ENCODE data around the gene DCAF8.
"Not testable (repeated sequence)": the region's sequence is repeated elsewhere in the genome, so short reads cannot be mapped to it uniquely, and the experiment has no call there.

The DCAF8 gene

DNA sequence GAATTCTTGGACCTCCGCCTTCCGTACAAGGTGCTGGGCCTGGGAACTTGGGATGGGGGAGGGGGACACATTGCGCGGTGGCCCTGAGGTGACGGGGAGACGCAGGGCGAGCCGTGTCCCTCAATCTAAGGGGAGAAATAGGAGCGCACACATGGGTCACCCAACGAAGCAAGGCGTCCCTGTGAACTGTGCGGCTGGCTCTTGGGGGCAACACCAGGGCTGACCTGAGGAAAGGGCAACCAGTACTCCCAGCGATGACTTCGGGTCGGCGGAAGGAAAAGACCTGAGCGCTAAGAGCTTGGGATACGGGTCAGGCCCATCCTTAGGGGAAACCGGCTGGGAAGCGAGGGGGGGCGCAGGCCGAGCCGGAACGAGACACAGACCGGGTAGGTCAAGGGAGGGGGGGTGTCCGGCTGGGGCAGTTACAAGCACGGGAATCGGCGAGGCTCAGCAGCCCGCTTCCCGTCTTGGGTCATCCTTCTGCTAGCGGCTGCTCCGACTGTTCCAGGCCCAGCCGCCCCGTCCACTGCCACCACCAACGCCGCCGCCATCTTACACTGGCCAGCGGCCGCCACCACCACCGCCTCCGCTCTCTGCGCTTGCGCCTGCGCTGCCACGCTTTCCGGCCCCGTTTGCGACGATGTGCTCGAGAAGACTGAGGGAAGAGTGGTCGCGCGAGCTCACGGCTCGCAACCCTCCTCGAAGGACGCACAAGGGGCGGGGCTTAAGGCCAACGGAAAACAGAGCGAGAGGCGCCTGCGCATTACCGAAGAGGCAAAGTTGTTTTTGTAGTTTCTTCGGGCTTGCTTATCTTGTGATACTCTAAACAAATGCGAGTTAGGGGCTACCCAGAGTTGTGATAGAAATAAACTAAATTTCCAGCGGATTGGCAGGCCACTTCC, at the start of gene DCAF8:
TSS of gene DCAF8 (minus strand) at position 657 of the 902 bp plus-strand sequence. CDS start 18,541 bp downstream, outside the sequence.
- peak; percentile 84 to 97 for DNase-seq

DNA sequence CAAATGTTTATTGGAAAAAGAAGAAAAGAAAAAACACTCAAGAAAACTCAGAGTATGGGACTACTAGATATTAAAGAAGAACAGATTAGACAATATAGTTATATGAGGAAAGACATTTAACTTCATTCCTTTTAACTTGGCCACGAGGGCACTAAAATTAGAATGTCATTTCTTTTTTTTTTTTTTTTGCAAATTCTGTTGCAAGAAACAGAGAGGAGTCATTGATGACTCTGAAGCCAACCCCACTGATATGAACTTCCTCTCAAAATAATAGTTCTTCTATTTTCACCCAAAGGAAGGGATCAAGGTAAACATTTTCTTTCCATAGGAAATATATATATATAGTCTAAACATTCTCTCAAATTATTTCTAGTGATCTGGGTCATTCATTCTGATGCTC, 47.2 kb upstream of the DCAF8 start:
- no peak for DNase-seq

DNA sequence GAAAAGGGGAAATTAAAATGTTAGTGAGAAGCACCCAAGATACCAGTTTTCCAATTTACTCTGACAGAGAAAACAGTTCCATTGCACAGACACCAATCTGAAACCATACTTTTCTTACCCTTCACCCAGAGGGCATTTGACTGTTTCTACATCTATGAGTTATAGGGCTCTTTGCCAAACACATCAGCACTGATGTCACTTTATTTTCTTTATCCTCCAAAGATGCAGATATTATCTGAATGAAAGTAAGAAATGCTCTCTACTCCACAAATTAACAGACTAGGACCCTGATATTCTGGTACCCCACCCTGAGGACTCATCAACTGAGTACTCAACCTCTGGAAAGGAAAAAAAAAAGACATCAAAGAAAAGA, 46.8 kb upstream of the DCAF8 start:
- DNase-seq, result no peak

DNA sequence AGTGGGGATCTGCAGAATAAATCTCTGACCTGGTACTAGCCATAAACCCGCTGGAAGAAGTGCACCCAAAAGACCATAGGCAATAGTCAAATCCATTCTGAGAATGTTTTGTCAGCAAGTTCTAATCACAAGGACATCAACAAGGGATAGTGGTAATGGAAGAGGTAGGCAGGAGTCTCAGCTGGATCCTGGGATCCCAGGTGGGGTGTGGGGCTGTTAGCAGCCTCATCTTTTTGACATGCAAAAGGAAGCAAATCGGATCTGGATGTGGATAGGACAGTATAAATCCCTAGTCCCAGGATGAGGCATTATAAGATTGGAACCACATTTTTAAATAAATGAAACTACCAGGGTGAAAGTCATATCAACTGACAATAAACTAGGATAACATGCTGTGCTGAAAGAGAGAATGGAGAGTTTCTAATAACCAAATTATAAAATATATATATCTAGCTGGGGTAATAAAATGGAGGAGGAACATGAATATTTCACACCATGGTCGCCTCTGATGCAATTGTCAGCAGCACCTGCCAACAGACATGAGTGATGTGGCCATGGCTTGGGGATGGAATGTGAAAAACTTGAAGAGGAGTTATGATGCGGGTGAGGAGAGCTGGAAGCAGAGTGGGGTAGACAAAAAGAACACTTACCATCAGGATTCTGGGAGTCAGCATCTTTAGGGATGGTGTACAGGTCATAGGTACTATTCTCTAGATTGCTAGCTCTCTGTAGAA, 46.3 kb upstream of the DCAF8 start:
- no peak for DNase-seq

DNA sequence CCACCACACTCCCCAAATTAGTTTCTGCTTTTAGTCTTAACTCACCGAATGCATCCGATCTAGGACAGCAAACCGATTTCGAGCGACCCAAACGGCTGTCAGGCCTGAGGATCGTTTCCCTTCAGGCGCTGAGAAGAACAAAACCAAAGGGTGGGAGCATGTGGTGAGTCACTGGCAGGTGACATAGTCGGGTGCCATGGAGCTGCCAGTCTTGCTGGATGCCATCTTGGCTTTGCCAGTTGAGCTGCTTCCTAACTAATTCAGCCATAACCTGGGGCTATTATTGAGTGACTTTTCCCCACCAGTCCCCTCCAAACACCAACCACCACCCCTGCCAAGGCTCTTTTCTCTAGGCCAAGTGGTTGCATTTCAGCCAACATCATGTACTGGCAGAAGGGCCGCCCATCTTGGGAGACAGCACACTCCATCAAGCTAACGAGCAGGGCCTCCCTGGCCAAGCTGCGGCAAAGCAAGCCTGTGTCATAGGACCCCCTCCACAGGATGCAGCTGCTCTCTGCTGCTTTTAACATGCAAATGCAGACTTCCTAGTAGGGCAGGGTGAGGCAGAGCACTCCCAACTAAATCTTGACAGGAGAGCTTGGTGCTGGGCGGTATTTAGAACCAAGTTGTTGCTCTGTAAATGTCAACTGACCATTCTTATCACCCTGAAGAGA, 44.9 kb upstream of the DCAF8 start:
- no peak for DNase-seq

DNA sequence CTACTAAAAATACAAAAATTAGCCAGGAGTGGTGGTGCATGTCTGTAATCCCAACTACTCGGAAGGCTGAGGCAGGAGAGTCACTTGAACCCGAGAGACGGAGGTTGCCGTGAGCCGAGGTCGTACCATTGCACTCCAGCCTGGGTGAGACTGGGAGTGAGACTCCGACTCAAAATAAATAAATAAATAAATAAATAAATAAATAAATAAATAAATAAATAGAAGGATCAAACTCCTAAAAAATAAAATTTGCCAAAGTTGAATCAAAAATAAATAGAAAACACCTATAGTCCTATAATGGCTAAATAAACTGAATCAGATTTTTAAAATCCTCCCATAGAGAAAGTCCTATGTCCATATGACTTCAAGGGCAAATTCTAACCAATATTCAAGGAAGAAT, 37.8 kb upstream of the DCAF8 start:
- no peak for DNase-seq

DNA sequence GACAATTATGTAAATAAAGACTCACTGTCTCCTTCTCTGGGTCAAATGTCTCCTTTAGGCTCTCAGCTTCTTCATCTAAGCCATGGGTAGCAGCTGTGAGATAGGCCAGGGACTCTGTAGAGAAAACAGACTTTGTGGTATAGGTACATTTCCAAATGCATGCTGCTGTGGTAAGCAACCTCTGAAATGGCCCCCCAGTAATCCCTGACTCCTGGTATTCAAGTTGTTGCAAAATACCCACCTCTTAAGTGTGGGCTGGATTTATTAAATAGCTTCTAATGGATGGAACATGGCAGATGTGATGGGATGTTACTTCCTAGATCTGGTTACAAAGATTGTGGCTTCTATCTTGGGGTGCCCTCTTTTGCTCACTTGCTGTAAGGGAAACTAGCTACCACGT, 33.7 kb upstream of the DCAF8 start:
- DNase-seq, result no peak

DNA sequence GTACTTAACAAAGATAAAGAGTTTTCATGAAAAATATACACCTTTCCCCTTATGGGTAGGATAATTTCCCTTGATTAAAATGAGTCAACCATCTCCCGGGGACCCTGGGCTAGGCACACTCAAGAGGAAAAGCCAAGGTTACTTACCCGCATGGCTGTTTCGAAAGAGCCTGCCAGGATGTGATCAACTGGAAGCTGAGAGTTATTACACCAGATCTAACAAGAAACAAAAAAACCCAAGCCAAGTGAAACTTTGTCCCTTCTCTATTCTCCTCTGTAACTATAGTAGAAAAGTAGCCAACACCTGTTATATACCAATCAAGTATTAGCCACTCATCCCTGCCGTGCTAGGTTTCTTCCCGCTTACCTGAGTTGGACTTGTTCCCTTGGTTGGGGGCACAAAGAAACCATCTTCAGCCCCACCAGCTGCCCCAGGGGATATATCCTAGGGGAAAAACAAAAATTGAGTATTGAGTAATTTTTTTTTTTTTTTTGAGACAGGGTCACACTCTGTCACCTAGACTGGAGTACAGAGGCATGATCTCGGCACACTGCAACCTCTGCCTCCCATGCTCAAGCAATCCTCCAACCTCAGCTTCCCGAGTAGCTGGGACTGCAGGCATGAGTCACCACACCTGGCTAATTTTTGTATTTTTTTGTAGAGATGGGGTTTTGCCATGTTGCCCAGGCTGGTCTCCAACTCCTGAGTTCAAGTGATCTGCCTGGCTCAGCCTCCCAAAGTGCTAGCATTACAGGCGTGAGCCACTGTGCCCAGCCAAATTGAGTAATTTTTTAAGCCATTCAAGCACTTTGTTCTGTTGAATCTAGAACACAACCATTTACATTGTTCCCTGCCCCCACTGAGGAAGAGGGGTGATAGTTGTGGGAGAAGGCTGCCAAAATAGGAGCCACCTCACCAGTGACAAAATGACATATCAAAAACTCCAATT, 30.9 kb upstream of the DCAF8 start:
- DNase-seq, result no peak

DNA sequence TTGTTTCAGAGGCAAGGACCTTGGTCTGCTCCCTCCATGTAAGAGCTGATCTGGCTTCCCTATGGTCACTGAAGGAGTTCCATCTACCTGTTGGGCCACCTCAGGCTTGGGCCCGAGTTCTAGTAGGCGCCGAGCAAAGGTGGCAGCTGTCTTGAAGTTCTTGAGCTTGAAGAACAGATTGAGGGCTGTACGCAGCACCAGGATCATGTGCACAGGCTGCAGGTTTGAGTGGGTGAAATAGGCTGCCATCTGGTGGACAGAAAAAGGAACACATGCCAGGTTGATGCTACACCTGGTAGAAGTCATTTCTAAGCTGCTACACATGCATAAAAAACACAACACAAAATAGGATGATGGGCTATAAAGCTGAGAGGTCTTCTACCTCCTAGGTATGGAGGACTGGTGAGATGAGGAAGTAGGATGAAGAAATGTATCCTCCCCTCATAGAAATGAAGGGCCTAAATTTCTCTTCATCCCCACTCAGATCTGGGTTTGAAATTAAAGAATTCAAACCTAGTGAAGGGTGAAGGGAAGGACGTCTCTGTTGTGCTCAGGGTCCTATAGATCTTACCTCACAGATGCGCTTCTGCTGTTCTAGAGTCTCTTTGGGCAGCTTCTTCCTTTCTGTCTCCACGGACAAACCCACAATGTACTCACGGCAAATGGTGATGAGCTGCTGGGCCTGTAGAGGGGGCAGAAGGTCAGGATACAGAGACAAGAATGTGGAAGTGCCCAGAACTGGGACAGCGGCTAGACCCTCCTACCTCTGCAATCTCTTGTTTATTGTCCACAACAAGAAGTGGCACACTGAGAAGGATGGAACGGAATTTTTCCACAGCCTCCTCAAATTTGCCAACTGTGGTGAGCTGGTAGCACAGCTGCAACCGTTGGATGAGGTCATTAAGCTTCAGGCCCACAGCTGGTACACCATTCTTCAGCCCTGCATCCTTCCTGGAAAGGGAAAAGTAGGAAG, 29.2 kb upstream of the DCAF8 start:
- DNase-seq, result peak; percentile 2 to 52

DNA sequence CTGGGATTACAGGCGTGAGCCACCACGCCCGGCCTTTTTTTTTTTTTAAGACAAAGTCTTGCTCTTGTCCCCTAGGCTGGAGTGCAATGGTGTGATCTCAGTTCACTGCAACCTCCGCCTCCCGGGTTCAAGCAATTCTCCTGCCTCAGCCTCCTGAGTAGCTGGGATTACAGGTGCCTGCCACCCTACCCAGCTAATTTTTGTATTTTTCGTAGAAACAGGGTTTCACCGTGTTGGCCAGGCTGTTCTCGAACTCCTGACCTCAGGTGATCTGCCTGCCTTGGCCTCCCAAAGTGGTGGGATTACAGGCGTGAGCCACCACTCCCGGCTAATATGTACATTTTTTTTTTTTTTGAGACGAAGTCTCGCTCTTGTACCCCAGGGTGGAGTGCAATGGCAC, 25.4 kb upstream of the DCAF8 start:
- not testable (repeated sequence) for DNase-seq

DNA sequence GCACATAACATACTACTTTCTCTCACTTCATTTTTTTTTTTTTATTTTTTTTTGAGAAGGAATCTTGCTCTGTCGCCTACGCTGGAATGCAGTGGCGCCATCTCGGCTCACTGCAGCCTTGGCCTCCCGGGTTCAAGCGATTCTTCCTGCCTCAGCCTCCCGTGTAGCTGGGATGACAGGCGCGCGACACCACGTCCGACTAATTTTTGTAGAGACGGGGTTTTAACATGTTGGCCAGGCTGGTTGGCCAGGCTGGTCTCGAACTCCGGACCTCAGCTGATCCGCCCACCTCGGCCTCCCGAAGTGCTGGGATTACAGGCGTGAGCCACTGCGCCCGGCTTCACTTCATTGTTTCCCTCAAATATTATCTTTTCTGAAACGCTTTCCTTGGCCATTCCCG, 23.2 kb upstream of the DCAF8 start:
- no peak for DNase-seq

DNA sequence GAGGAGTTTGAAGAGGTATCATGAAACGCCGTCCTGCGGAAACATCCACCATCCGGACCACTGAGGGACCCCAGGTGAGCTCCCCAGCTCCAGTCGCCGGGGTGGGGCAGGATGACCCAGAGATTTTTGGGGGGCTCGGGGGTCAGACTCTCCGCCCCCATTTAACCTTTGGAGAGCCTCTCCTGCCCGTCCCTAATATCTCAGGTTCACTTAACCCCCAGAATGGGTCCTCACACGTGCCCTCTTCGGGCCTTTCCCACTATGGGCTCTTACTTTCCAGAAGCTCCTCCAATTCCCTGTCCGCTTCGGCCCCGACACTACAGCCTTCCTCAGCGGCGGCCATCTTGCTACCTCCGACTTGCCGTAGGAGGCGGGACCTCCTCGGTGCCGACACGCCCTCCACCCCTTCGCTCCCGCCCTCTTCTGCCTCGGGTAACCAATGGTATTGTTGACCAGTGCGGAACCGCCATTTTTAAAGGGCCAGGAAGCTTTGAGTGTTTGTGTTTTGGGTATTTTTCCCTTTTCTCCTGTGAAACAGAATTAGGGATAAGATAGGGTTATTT, 22.5 kb upstream of the DCAF8 start, which contains the start of gene PEX19:
TSS of gene PEX19 (minus strand) at position 352 of the 563 bp plus-strand sequence. CDS start at position 343, 9 bp downstream.
- peak; percentile 77 to 84 for DNase-seq

DNA sequence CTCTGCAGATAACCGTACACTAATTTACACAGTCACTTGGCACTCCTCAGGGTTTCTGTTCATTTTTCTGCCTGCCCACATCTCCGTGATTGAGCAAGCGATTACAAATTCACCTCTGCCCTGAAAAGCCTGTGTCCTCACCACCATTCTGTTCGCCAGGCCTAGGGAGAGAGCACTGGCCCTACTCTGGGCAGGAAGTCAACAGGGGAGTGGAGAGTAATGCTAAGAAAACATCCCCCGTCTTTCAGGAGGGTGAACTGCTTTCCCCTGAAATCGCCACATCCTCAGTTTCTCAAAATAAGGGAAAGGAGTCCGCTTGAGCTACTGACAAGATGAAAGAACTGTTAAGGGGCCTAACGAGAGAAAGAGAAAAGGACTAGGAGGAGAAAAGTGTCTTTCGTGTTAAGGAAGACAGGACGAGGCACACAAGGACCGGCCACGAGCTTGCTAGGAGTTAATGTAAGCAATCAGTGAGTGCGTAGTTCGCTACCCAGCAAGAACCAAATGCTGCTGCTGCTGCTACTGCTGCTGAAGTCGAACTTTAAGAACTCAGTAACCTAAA, 22.0 kb upstream of the DCAF8 start:
- DNase-seq, result peak in 1 of 2 donors; percentile 39

DNA sequence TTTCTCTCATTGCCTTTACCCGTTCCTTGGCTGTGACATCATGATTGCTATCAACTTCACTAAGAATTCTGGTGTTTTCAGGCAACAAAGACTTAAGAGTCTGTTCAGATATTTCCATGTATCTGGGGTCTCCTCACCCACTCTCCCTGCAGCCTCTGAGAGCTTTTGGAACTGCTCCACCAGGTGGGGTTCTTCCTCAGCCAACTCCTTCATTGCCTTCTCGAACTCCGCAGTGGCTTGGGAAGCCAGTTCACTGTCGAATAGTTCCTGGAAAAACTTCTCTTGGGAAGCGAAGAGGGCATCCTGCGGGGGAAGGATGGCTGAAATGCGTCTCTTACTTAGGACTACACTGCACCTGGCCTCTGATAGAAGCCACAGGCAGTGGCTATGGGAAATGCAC, 20.5 kb upstream of the DCAF8 start:
- DNase-seq, result no peak

DNA sequence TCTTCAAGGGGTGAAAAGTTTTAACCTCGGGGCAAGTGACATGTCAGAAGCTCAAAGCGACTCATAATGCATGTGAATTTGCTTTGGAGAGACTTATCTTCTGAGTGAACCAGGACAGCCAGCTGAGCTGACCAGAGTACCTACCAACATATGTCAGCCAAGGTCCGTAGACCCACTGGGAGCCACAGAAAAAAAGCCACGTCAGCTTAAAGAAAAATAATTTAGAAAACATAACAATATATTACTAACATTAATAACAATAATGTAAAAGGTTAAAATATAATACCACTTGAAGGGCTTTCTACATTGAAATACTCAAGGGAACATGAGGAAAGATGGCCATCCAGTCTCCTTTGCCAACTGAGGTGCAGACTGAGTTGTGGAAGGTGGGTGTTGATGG, 15.6 kb upstream of the DCAF8 start:
- DNase-seq, result no peak

DNA sequence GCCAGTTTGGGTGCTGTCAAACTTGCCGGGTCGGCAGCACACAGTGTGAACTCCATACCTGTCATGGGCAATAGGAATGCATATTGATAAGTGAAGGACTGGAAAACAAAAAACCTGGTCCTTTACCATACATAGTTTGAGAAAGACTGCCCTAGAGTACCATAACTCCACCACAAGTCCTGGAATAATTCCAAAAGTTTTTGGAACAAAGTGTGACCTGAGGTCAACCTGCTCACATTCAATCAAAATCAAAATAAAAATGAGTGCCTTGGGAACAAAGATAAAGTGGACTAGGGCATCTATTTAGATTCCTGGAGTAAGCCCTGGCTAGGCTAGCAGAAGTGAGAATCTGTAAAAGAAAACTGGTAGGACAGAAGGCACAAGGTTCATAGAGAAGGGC, 15.0 kb upstream of the DCAF8 start:
- no peak for DNase-seq

DNA sequence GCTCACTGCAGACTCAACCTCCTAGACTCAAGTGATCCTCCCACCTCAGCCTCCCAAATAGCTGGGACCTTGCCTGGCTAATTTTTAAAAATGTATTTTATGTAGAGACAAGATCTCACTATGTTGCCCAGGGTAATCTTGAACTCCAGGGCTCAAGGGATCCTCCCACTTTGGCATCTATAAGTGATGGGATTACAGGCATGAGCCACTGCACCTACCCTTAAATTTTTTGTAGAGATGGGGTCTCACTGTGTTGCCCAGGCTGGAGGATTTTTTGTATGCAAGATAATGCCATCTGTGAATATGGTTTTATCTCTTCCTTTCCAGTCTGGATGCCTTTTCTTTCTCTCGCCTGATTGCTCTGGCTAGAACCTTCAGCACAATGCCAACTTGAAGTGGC, 8.7 kb upstream of the DCAF8 start:
- no peak for DNase-seq

DNA sequence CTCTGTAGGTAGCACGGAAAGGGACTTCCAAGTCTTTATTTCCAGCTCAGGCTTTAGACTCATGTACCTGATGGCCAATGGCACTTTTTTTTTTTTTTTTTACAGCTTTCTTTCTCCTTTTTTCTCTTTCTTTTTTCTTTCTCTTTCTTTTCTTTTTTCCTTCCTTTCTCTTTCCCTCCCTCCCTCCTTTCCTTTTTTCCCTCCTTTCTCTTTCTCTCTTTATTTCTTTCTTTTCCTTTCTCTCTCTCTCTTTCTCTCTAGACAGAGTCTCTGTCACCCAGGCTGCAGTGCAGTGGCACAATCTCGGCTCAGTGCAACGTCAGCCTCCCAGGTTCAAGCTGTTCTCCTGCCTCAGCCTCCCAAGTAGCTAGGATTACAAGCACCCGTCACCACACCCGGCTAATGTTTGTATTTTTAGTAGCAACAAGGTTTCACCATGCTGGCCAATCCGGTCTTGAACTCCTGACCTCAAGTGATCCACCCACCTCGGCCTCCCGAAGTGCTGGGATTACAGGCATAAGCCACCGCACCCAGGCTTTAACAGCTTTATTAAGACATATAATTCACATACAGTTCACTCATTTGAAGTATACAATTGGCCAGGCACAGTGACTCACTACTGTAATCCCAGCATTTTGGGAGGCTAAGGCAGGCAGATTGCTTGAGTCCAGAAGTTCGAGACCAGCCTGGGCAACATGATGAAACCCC, 5.1 kb upstream of the DCAF8 start:
- DNase-seq, result no peak

DNA sequence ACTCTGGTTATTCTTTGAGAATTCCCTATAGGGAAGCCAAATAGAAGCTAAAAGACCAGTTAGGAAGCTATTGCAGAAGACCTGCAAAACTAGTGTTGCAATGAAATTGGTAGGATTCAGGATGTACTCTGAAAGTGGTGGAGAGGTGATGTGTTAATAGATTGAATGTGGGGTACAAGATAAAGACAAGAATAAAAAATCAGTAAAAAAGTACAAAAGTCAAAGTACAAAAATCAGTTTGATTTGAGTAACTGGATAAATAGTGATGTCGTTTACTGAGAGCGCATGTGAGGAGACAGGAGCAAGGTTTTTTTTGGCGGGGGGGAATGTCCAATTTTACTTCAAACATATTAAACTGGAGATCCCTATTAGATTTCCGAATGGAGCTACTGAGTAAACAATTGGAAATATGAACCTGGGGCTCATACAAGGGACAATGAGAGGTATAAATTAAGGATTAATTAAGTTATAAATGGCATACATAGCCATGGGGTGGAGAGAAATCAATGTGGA, 2.5 kb upstream of the DCAF8 start:
- DNase-seq, result no peak

DNA sequence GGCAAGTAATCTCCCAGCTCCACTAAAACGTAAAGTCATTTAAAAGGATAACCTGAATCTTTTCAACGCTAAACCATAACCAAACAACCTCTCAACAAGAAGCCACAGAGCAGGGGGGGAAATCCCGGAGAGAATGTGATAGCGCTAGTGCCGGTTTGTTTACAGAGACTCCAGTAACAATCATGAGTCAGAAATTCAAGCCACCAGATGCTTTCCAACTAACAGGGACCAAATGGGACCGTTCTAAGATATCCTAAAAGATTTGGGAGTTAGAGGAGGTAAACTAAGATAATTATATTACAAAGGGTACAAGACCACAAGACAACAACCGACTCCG, 825 bp downstream of the DCAF8 start:
- peak in 1 of 2 donors; percentile 60 for DNase-seq
